Measurements from ENCODE around the gene COQ4. TPM values are rescaled to one million over a fixed set of nuclear protein-coding genes. Genes with fewer than 3 reads are reported as not detected.

COQ4 gene
- total RNA-seq, 1 donor from 2014 or later, result 32.0 TPM

DNA sequence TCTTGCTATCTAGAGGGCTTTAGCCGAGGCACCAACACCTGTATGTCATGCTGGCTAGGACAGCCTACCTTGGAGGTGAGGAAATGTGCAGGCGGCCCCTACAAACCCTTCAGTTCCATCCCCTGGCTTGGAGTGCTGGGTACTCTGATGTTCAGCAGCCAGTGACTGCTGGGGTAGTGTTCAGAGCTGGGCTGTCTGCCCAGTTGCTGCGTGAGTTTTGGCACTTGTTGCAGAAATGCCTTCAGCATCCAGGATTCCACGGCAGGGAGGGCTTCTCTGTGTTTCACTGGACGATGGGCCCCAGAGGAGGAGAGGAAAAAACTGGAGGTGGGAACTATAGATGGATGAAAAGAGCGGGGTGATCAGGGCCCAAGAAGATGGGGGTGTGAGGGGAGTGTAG is 36.2 kb upstream of the COQ4 start:
- intact Hi-C loops (cut with micrococcal nuclease), result no loop called here
- TF ChIP-seq, protein P1, sequence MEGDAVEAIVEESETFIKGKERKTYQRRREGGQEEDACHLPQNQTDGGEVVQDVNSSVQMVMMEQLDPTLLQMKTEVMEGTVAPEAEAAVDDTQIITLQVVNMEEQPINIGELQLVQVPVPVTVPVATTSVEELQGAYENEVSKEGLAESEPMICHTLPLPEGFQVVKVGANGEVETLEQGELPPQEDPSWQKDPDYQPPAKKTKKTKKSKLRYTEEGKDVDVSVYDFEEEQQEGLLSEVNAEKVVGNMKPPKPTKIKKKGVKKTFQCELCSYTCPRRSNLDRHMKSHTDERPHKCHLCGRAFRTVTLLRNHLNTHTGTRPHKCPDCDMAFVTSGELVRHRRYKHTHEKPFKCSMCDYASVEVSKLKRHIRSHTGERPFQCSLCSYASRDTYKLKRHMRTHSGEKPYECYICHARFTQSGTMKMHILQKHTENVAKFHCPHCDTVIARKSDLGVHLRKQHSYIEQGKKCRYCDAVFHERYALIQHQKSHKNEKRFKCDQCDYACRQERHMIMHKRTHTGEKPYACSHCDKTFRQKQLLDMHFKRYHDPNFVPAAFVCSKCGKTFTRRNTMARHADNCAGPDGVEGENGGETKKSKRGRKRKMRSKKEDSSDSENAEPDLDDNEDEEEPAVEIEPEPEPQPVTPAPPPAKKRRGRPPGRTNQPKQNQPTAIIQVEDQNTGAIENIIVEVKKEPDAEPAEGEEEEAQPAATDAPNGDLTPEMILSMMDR (IDR thresholded peaks at IDR 0.05; ENCODE audit: borderline replicate concordance), result no peak
- peaks cover 39% of the 10 kb centered on the region for H3K36me3 ChIP-seq
- no peak overlapping the region for H3K4me3 ChIP-seq
- no peaks in the 10 kb centered on the region for H3K27me3 ChIP-seq (ENCODE audit: low read depth)
- H3K27ac ChIP-seq (replicated peaks), result no peak overlapping the region
- DNase-seq, result peak; percentile 56
- H3K4me1 ChIP-seq, result peaks cover 9% of the 10 kb centered on the region
- H3K9me3 ChIP-seq (replicated peaks), result no peaks in the 10 kb centered on the region

DNA sequence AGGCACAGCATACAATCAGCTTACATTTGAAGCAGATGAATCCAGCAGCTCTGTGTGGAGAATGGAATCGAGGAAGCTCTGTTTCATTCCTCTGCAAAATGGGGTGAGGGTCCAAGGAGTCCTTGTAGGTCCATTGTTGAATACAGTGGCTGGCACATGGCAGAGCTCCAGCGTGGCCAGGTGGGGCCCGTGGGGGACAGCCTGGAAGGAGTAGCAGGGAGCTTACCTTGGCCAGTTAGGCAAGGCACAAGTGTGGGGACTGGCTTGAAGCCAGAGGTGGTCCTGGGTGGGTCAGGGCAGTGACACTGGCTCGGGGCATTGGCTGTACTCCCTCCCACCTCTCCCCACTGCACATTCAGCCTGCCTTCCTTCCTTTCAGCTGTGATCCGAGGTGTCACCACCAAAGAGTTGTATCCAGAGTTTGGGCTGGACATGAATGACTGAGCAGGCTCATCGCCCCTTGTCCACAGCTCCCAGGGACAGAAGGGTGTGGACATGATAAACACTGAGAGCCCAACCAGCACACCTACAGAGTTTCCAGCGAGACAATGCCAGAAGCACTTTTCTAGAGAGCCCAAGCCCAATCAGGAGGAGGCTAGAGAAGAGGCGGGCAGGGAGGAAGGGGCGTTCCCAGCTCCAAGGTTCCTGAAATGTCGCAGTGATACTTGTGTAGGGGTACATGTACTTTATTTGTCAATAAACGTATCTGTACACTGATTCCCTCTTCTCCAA is 34.2 kb upstream of the COQ4 start:
- peaks cover 9% of the 10 kb centered on the region for H3K4me1 ChIP-seq
- no peaks in the 10 kb centered on the region for H3K9me3 ChIP-seq (replicated peaks)
- no peak overlapping the region for H3K27ac ChIP-seq (replicated peaks)
- no peaks in the 10 kb centered on the region for H3K27me3 ChIP-seq (ENCODE audit: low read depth)
- no peak overlapping the region for H3K4me3 ChIP-seq
- intact Hi-C loops (cut with micrococcal nuclease), result no loop called here
- TF ChIP-seq, protein P1 (IDR thresholded peaks at IDR 0.05; ENCODE audit: borderline replicate concordance), result no peak
- DNase-seq, result no peak
- peaks cover 39% of the 10 kb centered on the region for H3K36me3 ChIP-seq

DNA sequence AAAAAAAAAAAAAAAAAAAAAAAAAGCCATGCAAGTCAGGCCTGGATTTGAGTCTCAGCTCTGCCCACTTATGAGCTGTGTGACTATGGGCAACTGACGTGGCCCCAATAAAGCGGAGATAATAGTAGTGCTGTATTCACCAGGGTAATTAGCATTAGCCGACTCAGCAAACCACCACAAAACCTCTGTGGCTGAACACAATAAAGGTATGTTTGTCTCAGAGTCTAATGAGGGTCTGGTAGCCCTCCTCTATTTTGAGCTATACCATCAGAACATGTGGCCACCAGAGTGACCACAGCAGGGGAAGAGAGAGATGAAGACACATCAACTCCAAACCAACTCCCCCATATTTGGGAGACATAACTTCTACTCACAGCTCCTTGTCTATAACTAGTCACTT is 30.6 kb upstream of the COQ4 start:
- H3K4me1 ChIP-seq, result peaks cover 4% of the 10 kb centered on the region
- no peaks in the 10 kb centered on the region for H3K27me3 ChIP-seq (ENCODE audit: low read depth)
- intact Hi-C loops (cut with micrococcal nuclease), result no loop called here
- no peak overlapping the region for H3K27ac ChIP-seq (replicated peaks)
- TF ChIP-seq, protein P1 (IDR thresholded peaks at IDR 0.05; ENCODE audit: borderline replicate concordance), result no peak
- no peak for DNase-seq
- no peak overlapping the region for H3K4me3 ChIP-seq
- H3K9me3 ChIP-seq (replicated peaks), result no peaks in the 10 kb centered on the region
- H3K36me3 ChIP-seq, result peaks cover 26% of the 10 kb centered on the region

DNA sequence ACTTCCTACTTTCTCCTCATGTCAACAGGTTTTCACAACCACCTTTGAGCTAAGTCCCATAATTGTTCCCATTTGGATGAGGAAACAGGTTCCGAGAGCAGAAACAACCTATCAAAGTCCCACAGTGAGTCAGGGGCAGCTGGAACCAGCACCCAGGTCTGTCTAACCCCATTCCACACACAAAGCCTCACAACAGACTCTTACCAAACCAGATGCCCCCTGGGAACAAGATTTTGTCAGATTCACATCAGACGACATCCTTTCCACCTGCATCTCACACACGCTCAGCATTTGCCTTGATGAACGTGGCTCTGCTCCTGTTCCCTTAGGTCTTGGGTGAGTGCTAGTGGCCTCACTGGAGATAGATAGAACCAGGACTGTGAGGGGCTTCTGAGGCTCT is 29.5 kb upstream of the COQ4 start:
- H3K27ac ChIP-seq (replicated peaks), result no peak overlapping the region
- no peaks in the 10 kb centered on the region for H3K27me3 ChIP-seq (ENCODE audit: low read depth)
- DNase-seq, result no peak
- peaks cover 19% of the 10 kb centered on the region for H3K36me3 ChIP-seq
- intact Hi-C loops (cut with micrococcal nuclease), result no loop called here
- H3K9me3 ChIP-seq (replicated peaks), result no peaks in the 10 kb centered on the region
- H3K4me3 ChIP-seq, result no peak overlapping the region
- H3K4me1 ChIP-seq, result peaks cover 4% of the 10 kb centered on the region
- TF ChIP-seq, protein P1 (IDR thresholded peaks at IDR 0.05; ENCODE audit: borderline replicate concordance), result no peak

DNA sequence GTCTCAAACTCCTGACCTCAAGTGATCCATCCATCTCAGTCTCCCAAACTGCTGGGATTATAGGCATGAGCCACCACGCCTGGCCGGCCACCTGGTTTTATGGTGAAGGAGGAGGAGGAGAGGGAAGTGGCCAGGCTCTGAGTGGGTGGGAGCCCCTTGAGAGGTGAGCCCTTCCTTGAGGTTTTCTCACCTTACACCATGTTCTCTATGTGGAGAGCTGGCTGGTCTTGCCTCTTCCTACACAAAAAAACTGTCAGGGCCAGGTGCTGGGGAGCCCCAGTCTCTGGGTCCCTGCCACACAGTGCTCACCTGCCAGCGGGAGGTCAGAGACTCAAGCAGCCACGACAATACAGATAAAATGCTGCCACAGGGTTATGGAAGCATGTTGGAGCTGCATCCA is 28.5 kb upstream of the COQ4 start:
- H3K4me1 ChIP-seq, result peaks cover 4% of the 10 kb centered on the region
- TF ChIP-seq, protein P1 (IDR thresholded peaks at IDR 0.05; ENCODE audit: borderline replicate concordance), result no peak
- intact Hi-C loops (cut with micrococcal nuclease), result no loop called here

More for the DNA sequence above, 28.5 kb upstream of the COQ4 start:
- no peak for DNase-seq
- H3K27ac ChIP-seq (replicated peaks), result no peak overlapping the region
- no peaks in the 10 kb centered on the region for H3K27me3 ChIP-seq (ENCODE audit: low read depth)
- no peak overlapping the region for H3K4me3 ChIP-seq
- H3K36me3 ChIP-seq, result peaks cover 12% of the 10 kb centered on the region
- no peaks in the 10 kb centered on the region for H3K9me3 ChIP-seq (replicated peaks)

Data from left ventricle myocardium inferior (tissue), 1 donor.